Neuronal stem cell (in vitro differentiated cells): ENCODE measurements around the gene AP5Z1. TPM values are rescaled to one million over a fixed set of nuclear protein-coding genes. Genes with fewer than 3 reads are reported as not detected.

Experiments used
- DNase-seq: peaks from one replicate; pipeline ENCODE4 v3.0.0-alpha.2; 2013; ENCODE audit warnings: low spot score
- H2AFZ ChIP-seq: one replicate; pipeline ENCODE4 v1.6.1; 2013; ENCODE audit warnings: mild to moderate bottlenecking, low read length, inconsistent platforms
- H2AK5ac ChIP-seq: 2 replicates; pipeline ENCODE4 v1.6.1; 2013; ENCODE audit warnings: low read depth, mild to moderate bottlenecking, inconsistent platforms, low read length, moderate library complexity, mixed read lengths
- H2BK120ac ChIP-seq: 2 replicates; pipeline ENCODE4 v1.6.1; 2013; ENCODE audit warnings: low read depth, mild to moderate bottlenecking, inconsistent platforms, low read length, moderate library complexity, mixed read lengths
- H2BK12ac ChIP-seq: one replicate; pipeline ENCODE4 v1.6.1; 2013; ENCODE audit warnings: low read length, inconsistent platforms
- H2BK15ac ChIP-seq: 2 replicates; pipeline ENCODE4 v1.6.1; 2013; ENCODE audit warnings: mild to moderate bottlenecking, low read length, inconsistent platforms, mixed read lengths
- H2BK5ac ChIP-seq: one replicate; pipeline ENCODE4 v1.6.1; 2013; ENCODE audit warnings: inconsistent platforms, mild to moderate bottlenecking, low read length, moderate library complexity
- H3K14ac ChIP-seq: one replicate; pipeline ENCODE4 v1.6.1; 2013; ENCODE audit warnings: low read length, inconsistent platforms
- H3K18ac ChIP-seq: 2 replicates; pipeline ENCODE4 v1.6.1; 2013; ENCODE audit warnings: low read length, inconsistent platforms
- H3K23ac ChIP-seq: 2 replicates; pipeline ENCODE4 v1.6.1; 2013; ENCODE audit warnings: low read depth, mild to moderate bottlenecking, mixed read lengths, low read length, inconsistent platforms; ENCODE audit not compliant: poor library complexity
- H3K27ac ChIP-seq: replicated peaks from 3 replicates; pipeline ENCODE4 v1.5.1; 2013; ENCODE audit warnings: low read length, inconsistent platforms
- H3K27me3 ChIP-seq, 3 experiments: 2 replicates each; pipeline ENCODE4 v1.6.1; 2013; ENCODE audit warnings: low read length in 3 of 3, mild to moderate bottlenecking in 2 of 3, inconsistent platforms in 1 of 3, low read depth in 1 of 3, mixed read lengths in 1 of 3, moderate library complexity in 1 of 3; ENCODE audit not compliant: control insufficient read depth in 3 of 3, insufficient read depth in 3 of 3
- H3K36me3 ChIP-seq, 2 donors: replicated peaks in 1 of 2; 2 replicates each; pipeline ENCODE4 v1.6.1; 2013; ENCODE audit warnings: low read length in 2 of 2; ENCODE audit not compliant: control insufficient read depth in 2 of 2, insufficient read depth in 2 of 2
- H3K4ac ChIP-seq: 2 replicates; pipeline ENCODE4 v1.6.1; 2013; ENCODE audit warnings: inconsistent platforms, mild to moderate bottlenecking, low read length, moderate library complexity
- H3K4me1 ChIP-seq, 2 donors: 1 replicate in 1 of 2; 2 replicates in 1 of 2; pipeline ENCODE4 v1.6.1; 2013; ENCODE audit warnings: low read length in 2 of 2, low read depth in 1 of 2; ENCODE audit not compliant: control insufficient read depth in 2 of 2, insufficient read depth in 1 of 2
- H3K4me2 ChIP-seq: one replicate; pipeline ENCODE4 v1.6.1; 2013; ENCODE audit warnings: mild to moderate bottlenecking, low read length, inconsistent platforms; ENCODE audit not compliant: insufficient read depth, poor library complexity, severe bottlenecking
- H3K4me3 ChIP-seq, 2 donors: 2 replicates each; pipeline ENCODE4 v1.5.1; 2013; ENCODE audit warnings: low read length in 2 of 2, mild to moderate bottlenecking in 2 of 2, inconsistent platforms in 1 of 2, moderate library complexity in 1 of 2
- H3K79me1 ChIP-seq: one replicate; pipeline ENCODE4 v1.6.1; 2013; ENCODE audit warnings: low read depth, mild to moderate bottlenecking, inconsistent platforms, low read length, moderate library complexity
- H3K9ac ChIP-seq: one replicate; pipeline ENCODE4 v1.6.1; 2013; ENCODE audit warnings: mild to moderate bottlenecking, low read depth, low read length, inconsistent platforms; ENCODE audit not compliant: poor library complexity
- H3K9me3 ChIP-seq, 2 donors: replicated peaks in 1 of 2; 2 replicates each; pipeline versions ENCODE3 to v1.6.1; 2013; ENCODE audit warnings: low read length in 2 of 2, mild to moderate bottlenecking in 2 of 2, inconsistent platforms in 1 of 2, low read depth in 1 of 2, mixed read lengths in 1 of 2, moderate library complexity in 1 of 2; ENCODE audit not compliant: control insufficient read depth in 2 of 2, insufficient read depth in 1 of 2
- H4K8ac ChIP-seq: one replicate; pipeline ENCODE4 v1.6.1; 2013; ENCODE audit warnings: low read depth, mild to moderate bottlenecking, inconsistent platforms, low read length, moderate library complexity
- H4K91ac ChIP-seq: one replicate; pipeline ENCODE4 v1.6.1; 2013; ENCODE audit warnings: low read length, low read depth, mild to moderate bottlenecking, inconsistent platforms; ENCODE audit not compliant: poor library complexity
- WGBS, 2 donors: extraction: QIAGEN DNeasy Blood & Tissue Kit; methylation state at CpG; one replicate each; pipeline ENCODE4 v1.1.7; 2013; ENCODE audit warnings: missing lambda C conversion rate in 2 of 2, mixed read lengths in 1 of 2; ENCODE audit not compliant: insufficient read length in 2 of 2, insufficient replicate concordance in 1 of 2; ENCODE audit errors: extremely low coverage in 2 of 2; 5-methylcytosine and 5-hydroxymethylcytosine counted together
- small RNA-seq: library from polyadenylated mRNA; stranded (forward); fragments of <200 nt; extraction: miRNeasy Mini kit (QIAGEN cat#:217004); gene quantifications from one replicate; pipeline ENCODE3, GENCODE V24; 2013; ENCODE audit not compliant: insufficient read depth

The AP5Z1 gene

GRCh38 chr7:4838626-4839334 lies 63.4 kb downstream of the AP5Z1 start:
- Histone ChIP-seq H3K9ac (peak overlapping the region; percentile 14), H3K4me2 (no peak overlapping the region), H3K23ac (peak overlapping the region; percentile 88), H3K4me1 (peaks cover 13 to 14% of the 10 kb centered on the region in 2 donors), H3K4me3 (peak overlapping the region in 1 of 2 donors; percentile 44), H3K27me3 (no peaks in the 10 kb centered on the region), H3K18ac (peak overlapping the region; percentile 88), H3K4ac (no peak overlapping the region), H2BK15ac (no peak overlapping the region), H2BK12ac (peak overlapping the region; percentile 11), H3K36me3 (peaks cover 0 to 13% of the 10 kb centered on the region in 2 donors), H2BK5ac (peak overlapping the region; percentile 95), H3K9me3 (no peaks in the 10 kb centered on the region), H2AFZ (no peak overlapping the region), H3K27ac (no peak overlapping the region), H2BK120ac (no peak overlapping the region), H3K14ac (peak overlapping the region; percentile 91), H3K79me1 (peaks cover 4% of the 10 kb centered on the region), H4K8ac (no peak overlapping the region), H2AK5ac (peak overlapping the region; percentile 48), H4K91ac (no peak overlapping the region)
- no CpG with 5 or more reads among the region's 21 CpGs for WGBS, 2 donors
- no peak for DNase-seq

GRCh38 chr7:4840079-4840501 lies 64.7 kb downstream of the AP5Z1 start:
- H2BK5ac ChIP-seq, result no peak overlapping the region
- H3K79me1 ChIP-seq, result peaks cover 2% of the 10 kb centered on the region
- H3K14ac ChIP-seq, result no peak overlapping the region
- H3K36me3 ChIP-seq, result peaks cover 0 to 4% of the 10 kb centered on the region in 2 donors
- WGBS, 2 donors, result no CpG with 5 or more reads among the region's 16 CpGs
- peak overlapping the region; percentile 81 for H2AK5ac ChIP-seq
- peak overlapping the region; percentile 64 for H3K18ac ChIP-seq
- peak overlapping the region; percentile 60 for H3K9ac ChIP-seq
- no peak overlapping the region for H2BK120ac ChIP-seq
- H4K91ac ChIP-seq, result no peak overlapping the region
- H3K4me1 ChIP-seq, result peaks cover 13 to 14% of the 10 kb centered on the region in 2 donors
- peak overlapping the region; percentile 41 for H2BK12ac ChIP-seq
- H3K27me3 ChIP-seq, result no peaks in the 10 kb centered on the region
- DNase-seq, result no peak
- H3K9me3 ChIP-seq, result no peaks in the 10 kb centered on the region
- no peak overlapping the region for H3K4me2 ChIP-seq
- no peak overlapping the region for H3K27ac ChIP-seq
- H4K8ac ChIP-seq, result no peak overlapping the region
- H3K4me3 ChIP-seq, result peak overlapping the region in 1 of 2 donors; percentile 67
- H3K23ac ChIP-seq, result no peak overlapping the region
- no peak overlapping the region for H2AFZ ChIP-seq
- H2BK15ac ChIP-seq, result peak overlapping the region; percentile 67
- no peak overlapping the region for H3K4ac ChIP-seq

Small RNA genes lying within 50 kb of the gene (small RNA-seq; reads per million reads assigned to genes)
- not detected for gene MIR4656
- not detected for gene RF00019
